SK-N-SH (cell line): ENCODE measurements around the gene INSRR. TPM values are rescaled to one million over a fixed set of nuclear protein-coding genes. Genes with fewer than 3 reads are reported as not detected.
A peak's percentile ranks its signal among the peaks of the same experiment; 100 is the strongest.

ENCODE experiments used
- CTCF ChIA-PET: fragments of 300-600, 350-600 bp; formaldehyde crosslinking; extraction: SDS; loops from one replicate; lab custom pipeline; 2021; lab: Yijun Ruan, JAX
- POLR2A ChIA-PET: fragments of 350-600 bp; sonication (Branson Sonifier 250); formaldehyde crosslinking; extraction: SDS; loops from one replicate; lab custom pipeline; 2020; ENCODE audit warnings: antibody characterized with exemption, inconsistent platforms; lab: Yijun Ruan, JAX
- DNase-seq: peaks from one replicate; pipeline ENCODE4 v3.0.0; 2012
- H2AFZ ChIP-seq: fragments of 200-600 bp; sonication (generic); 2 replicates; pipeline ENCODE4 v1.8.1; 2016; ENCODE audit warnings: antibody characterized with exemption, mild to moderate bottlenecking, low read depth
- H3F3A ChIP-seq: fragments of 200-600 bp; sonication (generic); replicated peaks from 2 replicates; pipeline ENCODE3; 2016; ENCODE audit warnings: antibody characterized with exemption, mild to moderate bottlenecking; ENCODE audit not compliant: insufficient read depth
- H3K27ac ChIP-seq, 2 experiments: fragments of 200-500 bp in 1 of 2; fragments of 200-600 bp in 1 of 2; sonication (Bioruptor generic) in 1 of 2; sonication (generic), shearing (Covaris generic) in 1 of 2; 2 replicates each; pipeline versions ENCODE4 v1.5.1 to v1.6.1; 2014 to 2016; ENCODE audit warnings: low read depth in 2 of 2, inconsistent platforms in 1 of 2, low read length in 1 of 2, mild to moderate bottlenecking in 1 of 2, mixed read lengths in 1 of 2
- H3K27me3 ChIP-seq: fragments of 200-600 bp; sonication (generic), shearing (Covaris generic); 2 replicates; pipeline ENCODE4 v1.6.1; 2016; ENCODE audit warnings: mixed run types; ENCODE audit not compliant: insufficient read depth
- H3K36me3 ChIP-seq, 2 experiments: fragments of 200-500 bp in 1 of 2; fragments of 200-600 bp in 1 of 2; sonication (Bioruptor generic) in 1 of 2; sonication (generic) in 1 of 2; replicated peaks in 1 of 2; 2 replicates each; pipeline versions ENCODE3 to v1.5.1; 2014 to 2016; ENCODE audit warnings: low read length in 1 of 2, mild to moderate bottlenecking in 1 of 2; ENCODE audit not compliant: insufficient read depth in 2 of 2, control insufficient read depth in 1 of 2
- H3K4me1 ChIP-seq, 2 experiments: fragments of 200-500 bp in 1 of 2; fragments of 200-600 bp in 1 of 2; sonication (Bioruptor generic) in 1 of 2; sonication (generic), shearing (Covaris generic) in 1 of 2; 2 replicates each; pipeline versions ENCODE4 v1.5.1 to v1.6.1; 2014 to 2016; ENCODE audit warnings: low read depth in 1 of 2, low read length in 1 of 2, mixed run types in 1 of 2; ENCODE audit not compliant: insufficient read depth in 2 of 2, control insufficient read depth in 1 of 2
- H3K4me2 ChIP-seq: fragments of 200-600 bp; sonication (generic), shearing (Covaris generic); 2 replicates; pipeline ENCODE4 v1.6.1; 2017; ENCODE audit warnings: mixed run types
- H3K4me3 ChIP-seq, 2 experiments: fragments of 200-500 bp in 1 of 2; fragments of 200-600 bp in 1 of 2; sonication (Bioruptor generic) in 1 of 2; sonication (generic), shearing (Covaris generic) in 1 of 2; 2 replicates each; pipeline versions ENCODE4 v1.5.1 to v1.8.1; 2014 to 2016; ENCODE audit warnings: low read depth in 2 of 2, inconsistent platforms in 1 of 2, low read length in 1 of 2, mild to moderate bottlenecking in 1 of 2, mixed read lengths in 1 of 2, moderate library complexity in 1 of 2
- H3K79me2 ChIP-seq: fragments of 200-600 bp; sonication (generic); 2 replicates; pipeline ENCODE4 v1.8.1; 2017; ENCODE audit warnings: mild to moderate bottlenecking; ENCODE audit not compliant: insufficient read depth
- H3K9ac ChIP-seq: fragments of 200-600 bp; sonication (generic); 2 replicates; pipeline ENCODE4 v1.6.1; 2017; ENCODE audit warnings: mixed run types
- H3K9me2 ChIP-seq: fragments of 200-600 bp; sonication (generic); 2 replicates; pipeline ENCODE4 v1.6.1; 2017; ENCODE audit warnings: mixed run types
- H3K9me3 ChIP-seq: fragments of 200-600 bp; sonication (generic); 2 replicates; pipeline ENCODE4 v1.6.1; 2017; ENCODE audit warnings: mixed run types, mild to moderate bottlenecking, moderate library complexity
- H4K20me1 ChIP-seq: fragments of 200-600 bp; sonication (generic); 2 replicates; pipeline ENCODE4 v1.6.1; 2017; ENCODE audit warnings: mild to moderate bottlenecking, mixed run types; ENCODE audit not compliant: insufficient read depth
- CHD2 ChIP-seq: fragments of 150-350 bp; IDR thresholded peaks from 2 replicates; pipeline ENCODE4 v1.6.1; 2018; ENCODE audit warnings: low read length; ENCODE audit not compliant: partially characterized antibody
- CTCF ChIP-seq: fragments of 200-600 bp; sonication (generic); IDR thresholded peaks from 2 replicates; pipeline ENCODE4 v1.6.1; 2017; ENCODE audit warnings: antibody characterized with exemption, mild to moderate bottlenecking, moderate library complexity
- EP300 ChIP-seq, 2 experiments: IDR thresholded peaks; 2 replicates each; pipeline versions ENCODE4 v1.4.0 to v1.6.1; 2012; ENCODE audit warnings: borderline replicate concordance in 1 of 2, low read depth in 1 of 2, low read length in 1 of 2
- FOSL2 ChIP-seq: IDR thresholded peaks from 2 replicates; pipeline ENCODE4 v1.4.0; 2012; ENCODE audit warnings: low read depth, mild to moderate bottlenecking, moderate library complexity, borderline replicate concordance
- FOXM1 ChIP-seq: IDR thresholded peaks from 2 replicates; pipeline ENCODE4 v1.4.0; 2012; ENCODE audit warnings: low read depth, mild to moderate bottlenecking
- MAX ChIP-seq: IDR thresholded peaks from 2 replicates; pipeline ENCODE4 v1.4.0; 2012; ENCODE audit warnings: low read depth
- NRF1 ChIP-seq: IDR thresholded peaks from 2 replicates; pipeline ENCODE4 v1.6.1; 2012; ENCODE audit warnings: low read depth, mild to moderate bottlenecking, low read length
- POLR2AphosphoS5 ChIP-seq: IDR thresholded peaks from 2 replicates; pipeline ENCODE4 v1.6.1; 2012; ENCODE audit warnings: low read depth, low read length
- RCOR1 ChIP-seq: fragments of 150-350 bp; IDR thresholded peaks from 2 replicates; pipeline ENCODE4 v1.6.1; 2017; ENCODE audit warnings: antibody characterized with exemption, low read length
- RFX5 ChIP-seq: IDR thresholded peaks from 2 replicates; pipeline ENCODE4 v1.6.1; 2012; ENCODE audit warnings: mild to moderate bottlenecking, improper control_type of control experiment, low read length
- RXRA ChIP-seq: IDR thresholded peaks from 2 replicates; pipeline ENCODE4 v1.4.0; 2012; ENCODE audit warnings: low read depth, mild to moderate bottlenecking, borderline replicate concordance
- SMC3 ChIP-seq: IDR thresholded peaks from 2 replicates; pipeline ENCODE4 v1.6.1; 2012; ENCODE audit warnings: low read depth, low read length, improper control_type of control experiment
- TCF12 ChIP-seq: IDR thresholded peaks from 2 replicates; pipeline ENCODE4 v1.4.0; 2012
- USF2 ChIP-seq: fragments of 150-350 bp; IDR thresholded peaks from 2 replicates; pipeline ENCODE4 v1.6.1; 2017; ENCODE audit warnings: antibody characterized with exemption, low read length, low read depth, borderline replicate concordance
- WGBS: methylation state at CpG from one replicate; pipeline ENCODE4 v1.1.6; 2017; ENCODE audit warnings: low lambda C conversion rate; 5-methylcytosine and 5-hydroxymethylcytosine counted together
- polyA plus RNA-seq, 3 experiments: library from polyadenylated mRNA; depleted of rRNA; stranded (reverse); fragments of >200 nt; gene quantifications; 2 replicates each; pipeline ENCODE4 v1.2.3, GENCODE V29; 2012

INSRR gene
- polyA plus RNA-seq, 1 of the 3 experiments (the other 2 are of a cell fraction) = 0.20 TPM

- Histone ChIP-seq H3F3A (peaks cover 40% of the 10 kb centered on the region), H3K4me1 (peaks cover 32 to 43% of the 10 kb centered on the region in 2 experiments; a peak in 3 of 4 replicates), H3K36me3 (no peaks in the 10 kb centered on the region), H3K27me3 (no peaks in the 10 kb centered on the region), H3K27ac (peak within 1 kb of the TSS in 1 of 2 experiments; percentile 87; a peak in 1 of 4 replicates), H2AFZ (no peak within 1 kb of the TSS), H4K20me1 (no peaks in the 10 kb centered on the region)
- 94% methylated on average over 45 of the region's 60 CpGs for WGBS
- POLR2A ChIA-PET = interaction anchor here (1.0 to 1.1 kb wide), 2 partner anchors 35 to 54 kb away, joined by 4 to 8 read pairs; no protein-coding TSS in a partner anchor
- CTCF ChIA-PET = interaction anchor here (0.8 to 21.6 kb wide), 15 partner anchors 7 to 263 kb away, joined by 4 to 455 read pairs (median 41); partner anchors contain the start of genes INSRR, ISG20L2, METTL25B and NTRK1
- no peak for DNase-seq
- TF ChIP-seq TCF12 (no peak), RCOR1 (no peak), CTCF (no peak), NRF1 (no peak), MAX (no peak), RXRA (no peak), USF2 (no peak), FOXM1 (no peak), CHD2 (no peak), FOSL2 (no peak), EP300 (IDR thresholded peaks at IDR 0.05; ENCODE audit: borderline replicate concordance in 1 of 2, low read depth in 1 of 2, low read length in 1 of 2) (no peak), RFX5 (no peak), POLR2AphosphoS5 (no peak), SMC3 (no peak)
- TF ChIP-seq, all 33 proteins: peak for 0
- Histone ChIP-seq H3K4me3 (no peak within 1 kb of the TSS), H3K4me2 (no peak within 1 kb of the TSS), H3K9ac (no peak within 1 kb of the TSS), H3K9me3 (no peaks in the 10 kb centered on the region), H3K79me2 (no peaks in the 10 kb centered on the region), H3K9me2 (no peaks in the 10 kb centered on the region)
Observed at GRCh38 chr1:156893048-156893953, 34.4 kb upstream of the INSRR start, which contains the start of gene PEAR1. Gene PEAR1 (plus strand): TSS chr1:156893718. CDS start chr1:156903927, 10,209 bp downstream.
